Fibroblast of skin of left biceps (primary cell): ENCODE data around the gene RBM10.

ENCODE experiments used
- DNase-seq, 2 experiments: peaks; one replicate each; pipeline ENCODE4 v3.0.0-alpha.2; 2013; ENCODE audit warnings: low read depth in 2 of 2

RBM10 gene

GRCh38 chrX:47198026-47198686 is 53.1 kb downstream of the RBM10 start:
- no peak for DNase-seq

GRCh38 chrX:47198687-47199080 is 53.7 kb downstream of the RBM10 start:
- no peak for DNase-seq

GRCh38 chrX:47199286-47199685 is 54.3 kb downstream of the RBM10 start:
- no peak for DNase-seq

- no peak for DNase-seq
Observed at GRCh38 chrX:47200385-47201150, 55.5 kb downstream of the RBM10 start.

GRCh38 chrX:47201345-47201944 is 56.4 kb downstream of the RBM10 start:
- DNase-seq, result no peak

- DNase-seq, result no peak
Observed at GRCh38 chrX:47202316-47202715, 57.3 kb downstream of the RBM10 start.

GRCh38 chrX:47202877-47203276 is 57.9 kb downstream of the RBM10 start:
- no peak for DNase-seq

GRCh38 chrX:47204970-47205369 is 59.9 kb downstream of the RBM10 start:
- DNase-seq, result no peak

- DNase-seq, result no peak
Observed at GRCh38 chrX:47206316-47206715, 61.3 kb downstream of the RBM10 start.

- DNase-seq, result no peak
Observed at GRCh38 chrX:47208108-47208507, 63.1 kb downstream of the RBM10 start.

- DNase-seq, result no peak
Observed at GRCh38 chrX:47209508-47210238, 64.7 kb downstream of the RBM10 start.

- no peak for DNase-seq
Observed at GRCh38 chrX:47210661-47211425, 65.8 kb downstream of the RBM10 start.

GRCh38 chrX:47212381-47213293 is 67.6 kb downstream of the RBM10 start:
- no peak for DNase-seq

- DNase-seq, result no peak
Observed at GRCh38 chrX:47214435-47215077, 69.5 kb downstream of the RBM10 start.

- no peak for DNase-seq
Observed at GRCh38 chrX:47215291-47215900, 70.4 kb downstream of the RBM10 start.

- no peak for DNase-seq
Observed at GRCh38 chrX:47216393-47216925, 71.4 kb downstream of the RBM10 start.

GRCh38 chrX:47217121-47217851 is 72.3 kb downstream of the RBM10 start:
- no peak for DNase-seq

GRCh38 chrX:47217852-47218279 is 72.8 kb downstream of the RBM10 start:
- DNase-seq, result peak; percentile 97
